Measurements from ENCODE around the gene RNF14. TPM values are rescaled to one million over a fixed set of nuclear protein-coding genes. Genes with fewer than 3 reads are reported as not detected.

The RNF14 gene
- total RNA-seq, 1 donor from 2014 or later = 35.5 TPM

GRCh38 chr5:141966963-141967333, 2.0 kb upstream of the RNF14 start:
- H3K4me3 Mint-ChIP-seq (ENCODE audit: low read depth) = no peak overlapping the region
- no peaks in the 10 kb centered on the region for H3K27me3 Mint-ChIP-seq
- no peak overlapping the region for H3K27ac Mint-ChIP-seq
- no peak for TF ChIP-seq CTCF (IDR thresholded peaks at IDR 0.05; ENCODE audit: unreplicated experiment)
- DNase-seq (ENCODE audit: low spot score, unreplicated experiment) = no peak
- H3K4me1 Mint-ChIP-seq (ENCODE audit: low read depth) = peaks cover 15% of the 10 kb centered on the region
- no peaks in the 10 kb centered on the region for H3K9me3 Mint-ChIP-seq (ENCODE audit: low read depth)
- peaks cover under 1% of the 10 kb centered on the region for H3K36me3 Mint-ChIP-seq (ENCODE audit: insufficient read depth)

- peak overlapping the region; percentile 95 for H3K4me3 Mint-ChIP-seq (ENCODE audit: low read depth)
- no peaks in the 10 kb centered on the region for H3K9me3 Mint-ChIP-seq (ENCODE audit: low read depth)
- H3K4me1 Mint-ChIP-seq (ENCODE audit: low read depth) = peaks cover 17% of the 10 kb centered on the region
- no peaks in the 10 kb centered on the region for H3K27me3 Mint-ChIP-seq
- DNase-seq (ENCODE audit: low spot score, unreplicated experiment) = no peak
- H3K27ac Mint-ChIP-seq = peak overlapping the region; percentile 98
- no peak for TF ChIP-seq CTCF (IDR thresholded peaks at IDR 0.05; ENCODE audit: unreplicated experiment)
- peaks cover 16% of the 10 kb centered on the region for H3K36me3 Mint-ChIP-seq (ENCODE audit: insufficient read depth)
Measured at GRCh38 chr5:141969783-141970771, 1.2 kb downstream of the RNF14 start.

GRCh38 chr5:141973871-141974595, 5.1 kb downstream of the RNF14 start:
- H3K27ac Mint-ChIP-seq = no peak overlapping the region
- no peak for DNase-seq (ENCODE audit: low spot score, unreplicated experiment)
- TF ChIP-seq CTCF (IDR thresholded peaks at IDR 0.05; ENCODE audit: unreplicated experiment) = no peak
- H3K9me3 Mint-ChIP-seq (ENCODE audit: low read depth) = no peaks in the 10 kb centered on the region
- H3K4me3 Mint-ChIP-seq (ENCODE audit: low read depth) = no peak overlapping the region
- H3K4me1 Mint-ChIP-seq (ENCODE audit: low read depth) = peaks cover 17% of the 10 kb centered on the region
- peaks cover 25% of the 10 kb centered on the region for H3K36me3 Mint-ChIP-seq (ENCODE audit: insufficient read depth)
- H3K27me3 Mint-ChIP-seq = no peaks in the 10 kb centered on the region

- Mint-ChIP-seq H3K4me3 (ENCODE audit: low read depth) (no peak overlapping the region), H3K27me3 (no peaks in the 10 kb centered on the region), H3K36me3 (ENCODE audit: insufficient read depth) (peaks cover 36% of the 10 kb centered on the region), H3K4me1 (ENCODE audit: low read depth) (peaks cover 5% of the 10 kb centered on the region), H3K9me3 (ENCODE audit: low read depth) (no peaks in the 10 kb centered on the region), H3K27ac (no peak overlapping the region)
- DNase-seq (ENCODE audit: low spot score, unreplicated experiment) = no peak
- TF ChIP-seq CTCF (IDR thresholded peaks at IDR 0.05; ENCODE audit: unreplicated experiment) = no peak
Measured at GRCh38 chr5:141976176-141976575, 7.3 kb downstream of the RNF14 start.

- TF ChIP-seq CTCF (IDR thresholded peaks at IDR 0.05; ENCODE audit: unreplicated experiment) = no peak
- Mint-ChIP-seq H3K36me3 (ENCODE audit: insufficient read depth) (peaks cover 41% of the 10 kb centered on the region), H3K27me3 (no peaks in the 10 kb centered on the region)
Measured at GRCh38 chr5:141978389-141978788, 9.5 kb downstream of the RNF14 start.

More at GRCh38 chr5:141978389-141978788, 9.5 kb downstream of the RNF14 start:
- Mint-ChIP-seq H3K27ac (no peak overlapping the region), H3K4me3 (ENCODE audit: low read depth) (no peak overlapping the region), H3K9me3 (ENCODE audit: low read depth) (no peaks in the 10 kb centered on the region), H3K4me1 (ENCODE audit: low read depth) (peaks cover 18% of the 10 kb centered on the region)
- no peak for DNase-seq (ENCODE audit: low spot score, unreplicated experiment)
